IMR-90 (cell line): ENCODE data around the gene ZNF236. TPM values are rescaled to one million over a fixed set of nuclear protein-coding genes. Genes with fewer than 3 reads are reported as not detected.
"Not testable (repeated sequence)": the region's sequence is repeated elsewhere in the genome, so short reads cannot be mapped to it uniquely, and the experiment has no call there.

Source experiments
- ATAC-seq: fragments of 200-7000 bp; cut with Tn5 transposase; 2 replicates; pipeline ENCODE4 v1.9.1; 2020; ENCODE audit warnings: low read depth, mild to moderate bottlenecking, moderate library complexity
- BruUV-seq: library from RNA; stranded (reverse); fragments of 400-500 nt; replicated peaks from 2 replicates; lab custom pipeline; 2021; lab: Mats Ljungman, UMichigan
- CTCF ChIA-PET: fragments of 300-600 bp; formaldehyde crosslinking; extraction: SDS; loops from one replicate; lab custom pipeline; 2021; ENCODE audit warnings: antibody characterized with exemption; lab: Yijun Ruan, JAX
- POLR2A ChIA-PET: fragments of 300-600 bp; sonication (Branson Sonifier 250); formaldehyde crosslinking; loops from one replicate; lab custom pipeline; 2022; ENCODE audit warnings: antibody characterized with exemption; ENCODE audit not compliant: unreplicated experiment; lab: Charles Lee
- DNase-seq: peaks from one replicate; pipeline ENCODE4 v3.0.0; 2013
- H2AFZ ChIP-seq: replicated peaks from 2 replicates; pipeline ENCODE3; 2013; ENCODE audit warnings: low read length, mild to moderate bottlenecking; ENCODE audit not compliant: poor library complexity
- H2AK5ac ChIP-seq: 2 replicates; pipeline ENCODE4 v1.6.1; 2013; ENCODE audit warnings: low read depth, low read length, inconsistent platforms
- H2AK9ac ChIP-seq: replicated peaks from 2 replicates; pipeline ENCODE3; 2013; ENCODE audit warnings: mild to moderate bottlenecking, low read depth, low read length, moderate library complexity; ENCODE audit not compliant: poor library complexity
- H2BK120ac ChIP-seq: 2 replicates; pipeline ENCODE4 v1.6.1; 2013; ENCODE audit warnings: low read depth, low read length, inconsistent platforms
- H2BK15ac ChIP-seq: 3 replicates; pipeline ENCODE4 v1.6.1; 2013; ENCODE audit warnings: low read depth, low read length, inconsistent platforms
- H2BK20ac ChIP-seq: 2 replicates; pipeline ENCODE4 v1.6.1; 2013; ENCODE audit warnings: low read depth, mild to moderate bottlenecking, inconsistent platforms, low read length, moderate library complexity
- H2BK5ac ChIP-seq: 2 replicates; pipeline ENCODE4 v1.6.1; 2013; ENCODE audit warnings: mild to moderate bottlenecking, low read depth, low read length, inconsistent platforms; ENCODE audit not compliant: poor library complexity, severe bottlenecking
- H3K14ac ChIP-seq: replicated peaks from 2 replicates; pipeline ENCODE4 v1.6.1; 2013; ENCODE audit warnings: low read depth, low read length, inconsistent platforms
- H3K18ac ChIP-seq: 2 replicates; pipeline ENCODE4 v1.6.1; 2013; ENCODE audit warnings: low read depth, low read length, control low read depth
- H3K23ac ChIP-seq: 2 replicates; pipeline ENCODE4 v1.6.1; 2013; ENCODE audit warnings: low read depth, low read length, inconsistent platforms
- H3K27ac ChIP-seq: 2 replicates; pipeline ENCODE4 v1.5.1; 2013; ENCODE audit warnings: mild to moderate bottlenecking, control low read depth, low read length; ENCODE audit not compliant: insufficient read depth
- H3K27me3 ChIP-seq: 2 replicates; pipeline ENCODE4 v1.6.1; 2013; ENCODE audit warnings: low read length; ENCODE audit not compliant: control insufficient read depth, insufficient read depth
- H3K36me3 ChIP-seq: 2 replicates; pipeline ENCODE4 v1.6.1; 2013; ENCODE audit warnings: low read length, mixed read lengths; ENCODE audit not compliant: control insufficient read depth, insufficient read depth
- H3K4ac ChIP-seq: 2 replicates; pipeline ENCODE4 v1.6.1; 2013; ENCODE audit warnings: low read depth, low read length, inconsistent platforms
- H3K4me1 ChIP-seq: 2 replicates; pipeline ENCODE4 v1.6.1; 2013; ENCODE audit warnings: low read length, mixed read lengths; ENCODE audit not compliant: control insufficient read depth, insufficient read depth
- H3K4me2 ChIP-seq: 2 replicates; pipeline ENCODE4 v1.6.1; 2013; ENCODE audit warnings: low read depth, mild to moderate bottlenecking, control low read depth, low read length, moderate library complexity
- H3K4me3 ChIP-seq: 2 replicates; pipeline ENCODE4 v1.5.1; 2013; ENCODE audit warnings: low read depth, mild to moderate bottlenecking, control low read depth, low read length, moderate library complexity; ENCODE audit not compliant: insufficient read depth
- H3K56ac ChIP-seq: 2 replicates; pipeline ENCODE4 v1.6.1; 2013; ENCODE audit warnings: low read length, inconsistent platforms; ENCODE audit not compliant: insufficient read depth; ENCODE audit errors: extremely low read depth
- H3K79me1 ChIP-seq, 2 experiments: 2 replicates each; pipeline ENCODE4 v1.6.1; 2013; ENCODE audit warnings: low read length in 2 of 2, inconsistent platforms in 1 of 2, low read depth in 1 of 2
- H3K9ac ChIP-seq: 2 replicates; pipeline ENCODE4 v1.6.1; 2013; ENCODE audit warnings: low read depth, low read length, control low read depth
- H3K9me1 ChIP-seq: 2 replicates; pipeline ENCODE4 v1.6.1; 2013; ENCODE audit warnings: low read length, inconsistent platforms; ENCODE audit not compliant: insufficient read depth
- H3K9me3 ChIP-seq: 2 replicates; pipeline ENCODE4 v1.6.1; 2013; ENCODE audit warnings: low read length; ENCODE audit not compliant: control insufficient read depth, insufficient read depth
- H4K20me1 ChIP-seq: 2 replicates; pipeline ENCODE4 v1.6.1; 2013; ENCODE audit warnings: low read length, inconsistent platforms; ENCODE audit not compliant: insufficient read depth
- H4K5ac ChIP-seq: 2 replicates; pipeline ENCODE4 v1.6.1; 2013; ENCODE audit warnings: mild to moderate bottlenecking, low read depth, low read length, control low read depth
- H4K8ac ChIP-seq, 2 experiments: 2 replicates each; pipeline ENCODE4 v1.6.1; 2013; ENCODE audit warnings: low read depth in 2 of 2, low read length in 2 of 2, control low read depth in 1 of 2, inconsistent platforms in 1 of 2
- H4K91ac ChIP-seq: 2 replicates; pipeline ENCODE4 v1.6.1; 2013; ENCODE audit warnings: low read depth, low read length, inconsistent platforms; ENCODE audit not compliant: insufficient read depth
- WGBS, 2 experiments: methylation state at CpG; one replicate each; pipeline versions ENCODE4 v1.1.5 to v1.1.7; 2013; ENCODE audit warnings: missing lambda C conversion rate in 2 of 2; ENCODE audit not compliant: insufficient read length in 1 of 2; ENCODE audit errors: extremely low coverage in 2 of 2; 5-methylcytosine and 5-hydroxymethylcytosine counted together
- dilution Hi-C: fragments of 300-500 bp; cut with HindIII; formaldehyde crosslinking; loops from one replicate; pipeline ENCODE4 v1.14.3; 2018; ENCODE audit warnings: low sequenced_read_pairs; ENCODE audit not compliant: unreplicated experiment
- in situ Hi-C: fragments of 300-500 bp; cut with MboI; formaldehyde crosslinking; loops from 3 replicates; pipeline ENCODE4 v1.14.3; 2019; ENCODE audit warnings: low sequenced_read_pairs, inconsistent platforms, mixed read lengths
- intact Hi-C: fragments of 100-400 bp; cut with micrococcal nuclease; formaldehyde crosslinking; loops from 2 replicates; pipeline ENCODE4 v1.10.0; 2022
- polyA plus RNA-seq, 3 experiments: library from polyadenylated mRNA; depleted of rRNA; stranded (reverse); fragments of >200 nt; gene quantifications; 2 replicates each; pipeline ENCODE4 v1.2.3, GENCODE V29; 2012; ENCODE audit warnings: low replicate concordance in 1 of 3
- total RNA-seq: library from RNA; depleted of rRNA; stranded (reverse); fragments of >200 nt; gene quantifications from 2 replicates; pipeline ENCODE4 v1.2.3, GENCODE V29; 2012

The ZNF236 gene
- total and polyA plus RNA-seq, 2 of the 4 experiments (the other 2 are of a cell fraction), result 3.6 to 9.7 TPM

DNA sequence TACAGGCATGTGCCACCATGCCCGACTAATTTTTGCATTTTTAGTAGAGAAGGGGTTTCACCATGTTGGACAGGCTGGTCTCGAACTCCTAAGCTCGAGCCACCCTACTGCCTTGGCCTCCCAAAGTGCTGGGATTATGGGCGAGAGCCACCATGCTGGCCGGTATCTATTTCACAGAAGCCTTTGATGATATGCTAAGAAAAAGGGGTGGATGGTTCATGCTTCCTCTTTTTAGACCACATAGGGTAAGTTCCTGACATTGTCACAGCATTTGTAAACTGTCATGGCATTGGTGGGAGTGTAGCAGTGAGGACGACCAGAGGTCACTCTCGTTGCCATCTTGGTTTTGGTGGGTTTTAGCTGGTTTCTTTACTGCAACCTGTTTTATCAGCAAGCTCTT, 10.8 kb upstream of the ZNF236 start:
- peaks cover 10 to 15% of the 10 kb centered on the region in 2 experiments for H3K79me1 ChIP-seq
- H3K27ac ChIP-seq, H4K20me1 ChIP-seq, H4K5ac ChIP-seq, DNase-seq, H3K18ac ChIP-seq, H3K14ac ChIP-seq, dilution Hi-C loops, H3K4ac ChIP-seq, H3K27me3 ChIP-seq, H3K9ac ChIP-seq, H2BK20ac ChIP-seq, H2BK5ac ChIP-seq, H3K4me2 ChIP-seq, H3K4me3 ChIP-seq, H3K56ac ChIP-seq, ATAC-seq, H2BK15ac ChIP-seq, H4K8ac ChIP-seq, H2AK5ac ChIP-seq, BruUV-seq, H2AK9ac ChIP-seq, H2BK120ac ChIP-seq, H3K9me3 ChIP-seq, H3K4me1 ChIP-seq, H4K91ac ChIP-seq, H3K9me1 ChIP-seq, H2AFZ ChIP-seq, intact Hi-C loops, H3K23ac ChIP-seq: not testable (repeated sequence)
- in situ Hi-C loops, result loop anchor here (25.0 kb wide), 1 partner anchor 401 kb away; no protein-coding TSS in a partner anchor
- ChIA-PET CTCF (interaction anchor here (2.2 kb wide), 1 partner anchor 8 kb away, joined by 5 read pairs; no protein-coding TSS in a partner anchor), POLR2A (interaction anchor here (0.7 kb wide), 1 partner anchor 86 kb away, joined by 4 read pairs; no protein-coding TSS in a partner anchor)
- no CpG with 5 or more reads among the region's 7 CpGs for WGBS, 2 experiments
- peaks cover 13% of the 10 kb centered on the region for H3K36me3 ChIP-seq
